ENCODE measurements around the gene OCA2. TPM values are rescaled to one million over a fixed set of nuclear protein-coding genes. Genes with fewer than 3 reads are reported as not detected.
"Not testable (repeated sequence)": the region's sequence is repeated elsewhere in the genome, so short reads cannot be mapped to it uniquely, and the experiment has no call there.

The OCA2 gene
- total RNA-seq, 1 experiment from 2014 or later = 0.57 TPM

GRCh38 chr15:27956285-27956684 is 142.8 kb downstream of the OCA2 start:
- intact Hi-C loops (cut with micrococcal nuclease; ENCODE audit: unreplicated experiment) = no loop called here
- Histone ChIP-seq H3K9me3 (no peaks in the 10 kb centered on the region), H3K4me1 (no peaks in the 10 kb centered on the region), H3K27me3 (replicated peaks; ENCODE audit: control insufficient read depth, insufficient read depth, low read length) (no peaks in the 10 kb centered on the region), H3K36me3 (ENCODE audit: control insufficient read depth, insufficient read depth, low read length) (no peaks in the 10 kb centered on the region), H3K4me3 (ENCODE audit: low read depth, low read length) (no peak overlapping the region)
- Mint-ChIP-seq H3K4me1 (ENCODE audit: low read depth, unreplicated experiment) (no peaks in the 10 kb centered on the region), H3K27me3 (ENCODE audit: insufficient read depth, unreplicated experiment) (no peaks in the 10 kb centered on the region), H3K36me3 (ENCODE audit: insufficient read depth, unreplicated experiment) (no peaks in the 10 kb centered on the region), H3K27ac (ENCODE audit: unreplicated experiment) (no peak overlapping the region), H3K4me3 (ENCODE audit: unreplicated experiment) (no peak overlapping the region), H3K9me3 (ENCODE audit: unreplicated experiment) (no peaks in the 10 kb centered on the region)
- TF ChIP-seq, protein P1, sequence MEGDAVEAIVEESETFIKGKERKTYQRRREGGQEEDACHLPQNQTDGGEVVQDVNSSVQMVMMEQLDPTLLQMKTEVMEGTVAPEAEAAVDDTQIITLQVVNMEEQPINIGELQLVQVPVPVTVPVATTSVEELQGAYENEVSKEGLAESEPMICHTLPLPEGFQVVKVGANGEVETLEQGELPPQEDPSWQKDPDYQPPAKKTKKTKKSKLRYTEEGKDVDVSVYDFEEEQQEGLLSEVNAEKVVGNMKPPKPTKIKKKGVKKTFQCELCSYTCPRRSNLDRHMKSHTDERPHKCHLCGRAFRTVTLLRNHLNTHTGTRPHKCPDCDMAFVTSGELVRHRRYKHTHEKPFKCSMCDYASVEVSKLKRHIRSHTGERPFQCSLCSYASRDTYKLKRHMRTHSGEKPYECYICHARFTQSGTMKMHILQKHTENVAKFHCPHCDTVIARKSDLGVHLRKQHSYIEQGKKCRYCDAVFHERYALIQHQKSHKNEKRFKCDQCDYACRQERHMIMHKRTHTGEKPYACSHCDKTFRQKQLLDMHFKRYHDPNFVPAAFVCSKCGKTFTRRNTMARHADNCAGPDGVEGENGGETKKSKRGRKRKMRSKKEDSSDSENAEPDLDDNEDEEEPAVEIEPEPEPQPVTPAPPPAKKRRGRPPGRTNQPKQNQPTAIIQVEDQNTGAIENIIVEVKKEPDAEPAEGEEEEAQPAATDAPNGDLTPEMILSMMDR (IDR thresholded peaks at IDR 0.05; ENCODE audit: insufficient read depth in 1 of 2, low read depth in 1 of 2, low read length in 1 of 2, severe bottlenecking in 1 of 2, unreplicated experiment in 1 of 2) = no peak
- POLR2A ChIA-PET = no interaction called here
- CTCF ChIA-PET = no interaction called here
- no TSS peak for BruUV-seq (replicated peaks)
- DNase-seq = no peak

DNA sequence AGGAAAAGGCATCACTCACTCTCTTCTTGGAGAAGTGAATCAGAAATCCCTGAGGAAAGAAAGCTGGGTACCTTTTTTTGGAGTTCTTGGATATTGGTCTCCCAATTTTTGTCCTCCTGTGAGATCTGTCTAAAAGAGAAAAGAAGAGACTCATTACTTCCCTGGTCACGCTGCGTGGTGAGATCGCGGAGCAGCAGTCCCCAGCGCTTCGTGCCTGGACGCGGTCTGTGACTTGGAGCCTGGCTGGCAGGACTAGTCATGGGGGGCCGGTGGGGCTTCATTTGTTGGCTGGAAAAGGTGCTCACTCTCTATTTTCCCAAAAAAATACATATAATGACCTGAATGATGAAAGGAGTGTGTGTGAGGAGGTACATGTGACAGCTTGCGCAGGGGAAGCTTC is 144.0 kb downstream of the OCA2 start:
- Mint-ChIP-seq H3K27ac (ENCODE audit: unreplicated experiment) (no peak overlapping the region), H3K4me1 (ENCODE audit: low read depth, unreplicated experiment) (no peaks in the 10 kb centered on the region), H3K27me3 (ENCODE audit: insufficient read depth, unreplicated experiment) (no peaks in the 10 kb centered on the region), H3K36me3 (ENCODE audit: insufficient read depth, unreplicated experiment) (no peaks in the 10 kb centered on the region), H3K9me3 (ENCODE audit: unreplicated experiment) (no peaks in the 10 kb centered on the region), H3K4me3 (ENCODE audit: unreplicated experiment) (no peak overlapping the region)
- CTCF ChIA-PET = no interaction called here
- BruUV-seq (replicated peaks) = no TSS peak
- no peaks in the 10 kb centered on the region for H3K4me1 ChIP-seq
- no peaks in the 10 kb centered on the region for H3K27me3 ChIP-seq (replicated peaks; ENCODE audit: control insufficient read depth, insufficient read depth, low read length)
- no peak for DNase-seq
- POLR2A ChIA-PET = no interaction called here
- no peaks in the 10 kb centered on the region for H3K9me3 ChIP-seq
- intact Hi-C loops (cut with micrococcal nuclease; ENCODE audit: unreplicated experiment) = no loop called here
- no peak overlapping the region for H3K4me3 ChIP-seq (ENCODE audit: low read depth, low read length)
- no peaks in the 10 kb centered on the region for H3K36me3 ChIP-seq (ENCODE audit: control insufficient read depth, insufficient read depth, low read length)
- TF ChIP-seq, protein P1 (IDR thresholded peaks at IDR 0.05; ENCODE audit: insufficient read depth in 1 of 2, low read depth in 1 of 2, low read length in 1 of 2, severe bottlenecking in 1 of 2, unreplicated experiment in 1 of 2) = no peak

DNA sequence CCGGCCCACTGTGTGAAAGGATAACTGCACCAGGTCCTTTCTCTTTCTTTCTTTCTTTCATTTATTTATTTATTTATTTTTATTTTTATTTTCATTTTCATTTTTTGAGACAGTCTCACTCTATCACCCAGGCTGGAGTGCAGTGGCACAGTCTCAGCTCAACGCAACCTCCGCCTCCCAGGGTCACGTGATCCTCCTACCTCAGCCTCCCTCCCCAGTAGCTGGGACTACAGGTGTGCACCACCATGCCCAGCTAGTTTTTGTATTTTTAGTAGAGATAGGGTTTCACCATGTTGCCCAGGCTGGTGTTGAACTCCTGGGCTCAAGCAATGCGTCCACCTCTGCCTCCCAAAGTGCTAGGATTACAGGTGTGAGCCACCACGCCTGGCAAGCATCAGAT is 146.5 kb downstream of the OCA2 start:
- H3K9me3 Mint-ChIP-seq (ENCODE audit: unreplicated experiment); BruUV-seq (replicated peaks): not testable (repeated sequence)

More for the DNA sequence above, 146.5 kb downstream of the OCA2 start:
- H3K9me3 ChIP-seq; DNase-seq; intact Hi-C loops (cut with micrococcal nuclease; ENCODE audit: unreplicated experiment); H3K27me3 Mint-ChIP-seq (ENCODE audit: insufficient read depth, unreplicated experiment); H3K27me3 ChIP-seq (replicated peaks; ENCODE audit: control insufficient read depth, insufficient read depth, low read length); POLR2A ChIA-PET; H3K4me3 ChIP-seq (ENCODE audit: low read depth, low read length); H3K36me3 Mint-ChIP-seq (ENCODE audit: insufficient read depth, unreplicated experiment); H3K27ac Mint-ChIP-seq (ENCODE audit: unreplicated experiment); H3K4me3 Mint-ChIP-seq (ENCODE audit: unreplicated experiment); H3K36me3 ChIP-seq (ENCODE audit: control insufficient read depth, insufficient read depth, low read length); H3K4me1 Mint-ChIP-seq (ENCODE audit: low read depth, unreplicated experiment); CTCF ChIA-PET; H3K4me1 ChIP-seq: not testable (repeated sequence)

Data from Caco-2 (cell line).